GM21526 (cell line): ENCODE measurements around the gene TARBP2.

ENCODE experiments used
- ATAC-seq: cut with Tn5 transposase; IDR thresholded peaks from one replicate; pipeline ENCODE4 v1.9.1; 2021; ENCODE audit warnings: moderate library complexity; ENCODE audit not compliant: unreplicated experiment, low FRiP score

The TARBP2 gene

DNA sequence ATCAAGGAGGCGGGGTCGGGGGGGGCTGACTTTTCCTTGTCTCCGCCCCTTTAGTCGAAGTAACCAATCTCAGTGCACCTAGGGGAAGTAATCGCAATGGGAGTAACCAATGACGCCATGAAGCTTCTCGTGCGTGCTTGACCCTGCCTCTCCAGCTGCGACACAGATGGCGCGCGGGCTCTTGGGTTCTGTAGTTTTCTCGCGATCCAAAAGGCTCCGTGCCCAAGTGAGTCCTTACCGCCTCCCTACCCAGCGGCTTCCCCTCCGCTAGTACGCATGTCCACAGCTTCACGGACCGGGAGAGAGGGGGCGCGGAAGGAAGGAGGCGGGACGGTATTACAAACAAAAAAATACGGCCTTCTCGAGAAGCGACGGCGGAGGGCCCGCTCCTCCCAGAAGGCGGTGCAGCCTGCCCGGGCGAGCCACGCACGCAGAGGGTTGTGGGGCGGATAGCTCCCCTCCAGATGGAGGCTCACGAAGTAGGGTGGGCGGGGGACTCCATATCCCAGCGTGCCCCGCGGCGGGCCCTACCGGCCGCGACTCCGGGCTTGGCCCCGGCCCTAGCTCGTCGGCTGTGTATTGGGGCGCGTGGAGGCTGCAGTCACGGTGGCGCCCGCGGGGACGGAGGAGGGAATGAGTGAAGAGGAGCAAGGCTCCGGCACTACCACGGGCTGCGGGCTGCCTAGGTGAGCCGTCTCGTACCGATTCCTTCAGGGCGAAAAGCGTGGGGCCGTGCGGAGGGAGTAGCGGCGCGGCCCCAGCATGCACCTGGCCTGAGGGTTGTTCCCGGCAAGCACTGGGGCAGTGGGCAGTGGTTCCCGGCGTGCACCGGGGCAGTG, at the start of gene TARBP2:
TARBP2 (plus strand) TSS at position 508 of the 839 bp plus-strand sequence; CDS start at position 634, 126 bp downstream.
- ATAC-seq: peak; percentile 63

DNA sequence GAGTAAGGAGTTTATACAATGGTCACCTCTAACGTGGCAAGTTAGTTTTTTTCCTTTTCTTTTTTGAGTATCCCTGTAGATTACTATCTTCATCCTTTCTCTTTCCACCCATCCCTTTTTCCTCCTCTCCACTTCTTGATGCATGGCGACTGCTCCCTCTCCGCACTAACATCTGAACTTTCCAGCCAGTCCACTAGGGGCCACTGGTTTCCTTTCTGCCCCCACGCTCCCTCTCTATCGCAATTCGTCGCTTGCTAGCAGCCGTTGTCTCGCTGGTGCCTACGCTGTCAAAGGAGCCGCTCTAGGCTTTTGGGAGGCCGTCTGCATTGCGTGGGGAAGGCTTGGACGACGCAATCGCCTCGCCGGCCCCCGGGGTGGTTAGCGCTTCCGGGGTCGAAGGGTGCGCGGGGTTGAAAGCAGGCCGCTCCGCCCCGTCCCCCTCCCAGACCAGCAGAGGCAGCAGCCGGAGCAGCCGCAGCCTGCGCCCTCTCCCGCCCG, 49.4 kb upstream of the TARBP2 start, which contains the start of gene PCBP2:
PCBP2 (plus strand) TSS at position 442 of the 498 bp plus-strand sequence. CDS start 2,699 bp downstream, outside the sequence.
- ATAC-seq: peak; percentile 95

GRCh38 chr12:53452159-53453077, 48.7 kb upstream of the TARBP2 start:
- no peak for ATAC-seq

DNA sequence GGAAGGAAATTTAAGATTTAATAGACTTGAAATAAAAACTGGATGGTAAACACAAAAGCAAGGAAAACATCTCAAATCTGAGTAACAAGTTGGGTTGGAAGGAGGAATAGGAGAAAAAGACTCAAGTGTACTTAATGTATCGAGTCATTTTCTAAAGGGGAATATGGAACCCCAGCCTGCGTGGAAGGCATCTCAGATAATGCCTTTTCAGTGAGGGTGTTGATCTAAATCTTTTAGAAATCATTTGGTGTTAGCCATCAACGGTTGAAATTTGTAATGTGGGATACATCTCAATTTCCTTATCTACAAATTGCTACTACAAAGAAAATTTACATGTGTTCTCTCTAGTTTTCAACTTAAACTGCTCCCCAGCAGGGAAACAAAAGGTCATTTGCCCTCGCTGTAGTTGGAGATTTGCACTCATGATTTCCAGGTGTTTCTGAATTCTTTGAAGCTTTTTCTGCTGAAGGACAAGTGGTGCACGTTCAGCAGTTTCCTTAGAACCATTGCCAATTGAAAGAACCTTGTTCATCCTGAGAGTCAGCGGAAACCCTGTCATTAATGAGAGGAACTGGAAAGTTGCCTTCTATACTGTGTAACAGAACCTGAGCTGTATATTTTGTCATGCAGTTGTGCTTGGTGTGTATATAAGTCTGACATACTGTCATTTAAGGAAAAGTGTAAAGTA, 47.0 kb upstream of the TARBP2 start:
- no peak for ATAC-seq

DNA sequence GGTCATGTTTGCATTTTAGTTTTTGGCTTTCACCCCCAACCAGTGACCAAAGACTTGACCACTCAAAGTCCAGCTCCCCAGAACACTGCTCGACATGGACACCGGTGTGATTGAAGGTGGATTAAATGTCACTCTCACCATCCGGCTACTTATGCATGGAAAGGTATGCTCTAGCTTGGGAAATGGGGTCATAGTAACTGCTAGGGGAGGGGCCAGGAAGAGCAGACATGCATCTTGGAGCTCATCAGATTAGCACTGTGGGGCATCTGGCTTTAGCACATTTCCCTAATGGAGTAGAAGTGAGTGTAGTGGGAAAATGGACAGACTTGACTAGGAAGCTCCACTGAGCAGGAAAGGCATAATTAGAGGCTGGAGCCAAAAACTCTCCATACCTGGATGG, 46.4 kb upstream of the TARBP2 start:
- no peak for ATAC-seq

DNA sequence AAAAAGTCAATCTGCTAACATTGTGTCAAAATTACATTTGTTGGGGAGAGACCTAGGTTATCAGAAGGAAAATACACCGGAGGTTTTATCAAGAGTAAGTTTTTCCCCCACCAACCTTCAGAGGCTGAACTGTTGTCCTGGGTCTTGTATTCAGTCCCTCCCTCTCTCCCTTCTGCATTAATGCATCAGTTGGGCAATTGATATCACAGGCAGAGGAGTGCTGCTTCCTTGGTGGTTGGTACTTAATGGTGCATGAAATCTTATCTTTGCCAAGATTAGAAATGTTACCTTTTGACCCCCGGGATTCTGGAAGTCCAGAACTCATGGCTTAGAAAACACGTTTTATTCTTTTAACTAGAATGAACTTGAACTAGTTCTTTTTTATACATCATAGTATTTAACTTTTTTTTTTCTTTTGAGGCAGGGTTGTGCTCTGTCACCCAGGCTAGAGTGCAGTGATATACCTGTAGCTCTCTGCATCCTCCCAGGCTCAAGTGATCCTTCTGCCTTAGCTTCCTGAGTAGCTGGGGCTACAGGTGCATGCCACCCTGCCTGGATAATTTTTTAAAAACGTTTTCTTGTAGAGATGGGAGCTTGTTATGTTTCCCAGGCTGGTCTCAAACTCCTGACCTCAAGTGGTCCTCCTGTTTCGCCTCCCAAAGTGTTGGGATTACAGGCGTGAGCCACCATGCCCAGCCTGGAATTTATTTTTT, 44.3 kb upstream of the TARBP2 start:
- ATAC-seq: no peak

DNA sequence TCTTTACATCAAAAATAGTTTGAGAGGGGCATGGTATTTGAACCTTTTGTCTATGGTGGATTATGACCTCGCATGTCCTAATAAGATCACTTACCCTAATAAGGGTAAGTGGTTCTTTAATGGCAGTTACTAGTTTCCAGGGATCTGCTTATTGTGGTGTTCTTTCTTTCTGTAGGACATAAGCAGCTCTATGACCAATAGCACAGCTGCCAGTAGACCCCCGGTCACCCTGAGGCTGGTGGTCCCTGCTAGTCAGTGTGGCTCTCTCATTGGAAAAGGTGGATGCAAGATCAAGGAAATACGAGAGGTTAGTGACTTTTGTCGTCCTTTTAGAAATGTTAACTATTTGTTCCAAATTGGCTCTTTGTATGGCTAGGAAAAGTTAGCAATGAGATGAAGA, 42.0 kb upstream of the TARBP2 start:
- ATAC-seq: no peak

DNA sequence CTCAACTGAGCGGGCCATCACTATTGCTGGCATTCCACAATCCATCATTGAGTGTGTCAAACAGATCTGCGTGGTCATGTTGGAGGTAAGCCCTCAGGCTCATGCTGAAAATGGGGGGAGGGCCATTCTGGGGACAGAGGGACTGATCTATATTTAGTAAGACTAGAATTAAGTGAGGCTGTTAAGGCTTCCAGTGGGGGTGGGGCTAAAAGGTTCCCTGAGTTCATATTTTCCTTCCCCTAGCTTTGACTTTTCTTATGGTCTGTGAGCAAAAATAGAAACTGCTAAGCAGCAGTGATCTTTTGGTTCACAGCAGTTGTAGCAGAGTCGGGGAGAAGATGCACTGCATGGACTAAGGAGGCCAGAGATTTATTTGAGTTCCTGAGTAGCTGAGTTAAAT, 40.0 kb upstream of the TARBP2 start:
- ATAC-seq: no peak

- no peak for ATAC-seq
Measured at GRCh38 chr12:53461591-53461990, 39.5 kb upstream of the TARBP2 start.

DNA sequence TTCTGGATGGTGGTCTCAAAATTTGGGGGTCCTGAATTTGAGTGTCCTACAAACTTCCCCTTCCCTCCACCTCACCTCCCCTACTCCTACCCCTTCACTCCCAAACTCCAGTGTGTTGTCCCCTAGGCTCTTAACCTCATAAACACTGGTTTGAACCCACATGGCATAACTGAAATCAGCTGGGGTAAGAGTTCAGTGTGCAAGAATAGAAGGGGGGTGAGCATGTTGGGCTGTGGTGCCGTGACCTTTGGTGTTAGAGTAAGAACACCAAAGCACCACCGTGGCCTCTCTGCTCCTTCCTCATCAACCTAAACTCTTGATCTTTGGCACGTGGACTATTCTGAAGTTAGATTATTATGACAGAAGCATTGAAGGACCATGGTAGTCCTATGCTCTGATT, 38.1 kb upstream of the TARBP2 start:
- ATAC-seq: no peak

GRCh38 chr12:53463802-53464560, 37.1 kb upstream of the TARBP2 start:
- ATAC-seq: no peak

- no peak for ATAC-seq
Measured at GRCh38 chr12:53464685-53465418, 36.2 kb upstream of the TARBP2 start.

GRCh38 chr12:53465679-53466078, 35.4 kb upstream of the TARBP2 start:
- ATAC-seq: no peak

GRCh38 chr12:53466640-53467039, 34.4 kb upstream of the TARBP2 start:
- ATAC-seq: no peak

- ATAC-seq: no peak
Measured at GRCh38 chr12:53467082-53467481, 34.0 kb upstream of the TARBP2 start.

DNA sequence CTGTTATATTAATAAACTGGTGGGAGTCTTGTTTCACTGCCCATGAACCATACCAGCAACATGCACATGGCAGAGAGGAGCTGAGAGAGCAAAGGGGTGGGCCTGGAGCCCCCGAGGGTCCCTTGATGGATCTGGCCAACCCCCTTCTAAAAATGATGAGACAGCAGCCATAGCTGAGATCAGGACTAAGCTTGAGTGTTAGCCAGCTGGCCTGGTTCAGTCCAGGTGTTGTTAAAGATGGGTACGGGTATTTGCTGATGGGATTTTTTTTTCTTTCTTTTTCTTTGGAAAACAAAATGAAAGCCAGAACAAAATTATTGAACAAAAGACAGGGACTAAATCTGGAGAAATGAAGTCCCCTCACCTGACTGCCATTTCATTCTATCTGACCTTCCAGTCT, 33.2 kb upstream of the TARBP2 start:
- ATAC-seq: no peak

GRCh38 chr12:53468282-53468681, 32.8 kb upstream of the TARBP2 start:
- ATAC-seq: no peak

DNA sequence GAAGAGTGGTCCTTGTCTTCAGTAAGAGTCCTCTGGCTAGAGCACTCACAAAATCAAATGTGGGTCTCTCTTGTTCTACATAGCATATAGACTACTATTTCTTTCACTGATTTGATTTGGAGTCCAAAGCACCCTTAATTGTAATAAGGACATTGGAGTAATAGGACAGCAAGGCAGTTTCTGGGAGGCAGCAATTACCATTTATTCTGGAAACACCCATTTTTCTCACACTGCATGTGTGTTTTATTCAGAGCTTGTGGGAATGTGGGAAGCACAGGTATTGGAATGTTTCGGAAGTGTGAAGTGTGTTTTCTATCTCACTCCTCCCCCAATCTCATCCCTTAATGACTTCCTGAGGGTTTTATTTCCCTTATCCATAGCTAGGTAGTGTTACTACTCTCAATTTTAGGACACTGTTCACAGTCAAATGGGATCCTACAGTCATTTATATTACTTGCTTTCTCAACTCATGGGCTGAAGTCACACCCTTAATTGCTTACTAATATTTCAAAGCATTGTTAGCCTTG, 29.0 kb upstream of the TARBP2 start:
- ATAC-seq: no peak
